HG02610 (cell line): ENCODE data around the gene COL15A1.

ENCODE experiments used
- ATAC-seq: cut with Tn5 transposase; IDR thresholded peaks from one replicate; pipeline ENCODE4 v1.9.1; 2021; ENCODE audit warnings: mild to moderate bottlenecking, moderate library complexity; ENCODE audit not compliant: unreplicated experiment

The COL15A1 gene

DNA sequence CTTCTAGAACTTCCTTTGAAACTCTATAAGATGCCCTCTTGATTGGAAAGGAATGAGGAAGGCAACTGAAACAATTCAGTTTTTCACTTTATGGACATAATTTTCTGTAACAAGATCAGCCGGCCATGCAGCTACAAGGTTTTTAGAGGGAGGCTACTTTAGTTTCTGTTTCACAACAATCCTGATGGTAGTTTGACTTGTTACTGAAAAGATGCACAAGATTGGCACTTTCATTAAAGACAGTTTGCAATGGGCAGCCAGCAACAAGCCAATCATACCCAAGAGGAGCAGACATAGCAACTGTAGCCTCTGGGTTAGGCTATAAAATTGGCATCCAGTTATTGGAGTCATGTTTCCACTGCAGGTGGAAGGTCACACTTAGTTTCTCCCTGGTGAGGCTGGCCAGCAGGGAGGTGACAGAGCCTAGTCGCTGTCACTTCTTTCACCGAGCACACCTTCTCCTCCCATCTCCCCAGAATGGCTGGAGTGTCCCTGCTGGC, 87.0 kb downstream of the COL15A1 start:
- ATAC-seq: no peak

DNA sequence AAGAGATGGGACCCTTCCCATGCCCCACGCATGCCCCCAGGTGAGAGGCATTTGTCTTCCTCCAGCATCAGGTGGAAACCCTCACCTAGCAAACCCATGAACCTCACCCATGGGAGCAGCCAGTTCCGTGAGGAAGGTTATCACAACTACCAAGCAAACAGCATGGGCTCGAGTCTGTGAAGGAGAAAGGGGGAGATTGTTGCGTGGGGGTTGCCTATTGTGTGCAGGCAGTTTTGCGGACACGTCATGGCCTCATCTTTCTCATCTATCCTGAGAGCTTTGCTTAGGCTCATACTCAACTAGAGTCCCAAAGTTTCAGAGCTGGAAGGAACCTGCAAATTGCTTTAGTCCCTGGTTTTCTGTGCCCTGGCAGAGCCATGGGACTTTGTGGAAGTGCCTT, 87.6 kb downstream of the COL15A1 start:
- no peak for ATAC-seq

DNA sequence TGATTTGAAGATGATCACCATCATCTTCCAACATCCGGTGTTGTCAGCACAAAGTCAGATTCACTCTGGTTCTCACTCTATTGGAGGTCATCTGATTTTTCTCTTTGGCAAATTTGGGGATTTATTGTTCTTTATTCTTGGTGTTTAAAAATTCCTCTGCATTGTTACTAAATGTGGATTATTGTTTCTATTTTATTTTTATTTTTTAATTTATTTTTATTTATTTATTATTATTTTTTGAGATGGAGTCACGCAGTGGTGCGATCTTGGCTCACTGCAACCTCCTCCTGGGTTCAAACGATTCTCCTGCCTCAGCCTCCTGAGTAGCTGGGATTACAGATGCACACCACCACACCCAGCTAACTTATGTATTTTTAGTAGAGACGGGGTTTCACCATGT, 88.3 kb downstream of the COL15A1 start:
- no peak for ATAC-seq

DNA sequence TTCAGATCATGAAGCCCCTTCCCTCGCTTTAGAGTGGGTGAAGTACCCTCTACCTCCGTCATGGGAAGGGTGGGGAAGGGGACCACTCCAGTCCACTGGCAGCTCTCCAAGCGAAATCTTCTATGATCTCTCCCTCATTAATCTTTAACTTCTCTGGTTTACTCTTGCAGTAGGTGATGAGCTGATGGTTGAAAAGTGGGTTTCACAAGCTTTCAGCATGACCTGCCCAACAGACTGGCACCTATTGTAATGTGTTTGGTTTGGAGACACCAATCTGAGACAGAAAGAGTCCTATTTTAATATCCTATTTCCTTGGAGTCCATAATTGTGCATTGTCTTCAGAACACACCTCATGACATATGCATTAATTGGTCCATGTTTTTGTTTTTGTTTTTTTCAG, 90.4 kb downstream of the COL15A1 start:
- no peak for ATAC-seq

DNA sequence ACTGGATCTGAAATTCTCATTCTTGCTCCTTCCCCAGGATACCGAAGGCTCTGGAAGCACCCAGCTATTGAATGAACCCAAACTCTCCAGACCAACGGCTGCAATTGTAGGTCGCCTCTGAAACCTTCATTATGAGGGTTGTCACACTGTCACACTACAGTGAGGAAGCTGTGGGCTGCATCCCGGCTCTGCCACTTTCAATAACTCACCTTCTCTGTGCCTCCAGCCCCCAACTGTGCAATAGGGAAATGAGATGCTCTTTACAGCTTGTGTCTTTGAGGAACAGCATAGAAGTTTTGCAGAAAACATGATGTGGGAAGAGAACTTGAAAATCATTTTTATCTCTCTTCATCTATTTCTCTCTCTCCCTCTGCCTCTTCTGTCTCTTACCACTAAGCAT, 91.6 kb downstream of the COL15A1 start:
- no peak for ATAC-seq

DNA sequence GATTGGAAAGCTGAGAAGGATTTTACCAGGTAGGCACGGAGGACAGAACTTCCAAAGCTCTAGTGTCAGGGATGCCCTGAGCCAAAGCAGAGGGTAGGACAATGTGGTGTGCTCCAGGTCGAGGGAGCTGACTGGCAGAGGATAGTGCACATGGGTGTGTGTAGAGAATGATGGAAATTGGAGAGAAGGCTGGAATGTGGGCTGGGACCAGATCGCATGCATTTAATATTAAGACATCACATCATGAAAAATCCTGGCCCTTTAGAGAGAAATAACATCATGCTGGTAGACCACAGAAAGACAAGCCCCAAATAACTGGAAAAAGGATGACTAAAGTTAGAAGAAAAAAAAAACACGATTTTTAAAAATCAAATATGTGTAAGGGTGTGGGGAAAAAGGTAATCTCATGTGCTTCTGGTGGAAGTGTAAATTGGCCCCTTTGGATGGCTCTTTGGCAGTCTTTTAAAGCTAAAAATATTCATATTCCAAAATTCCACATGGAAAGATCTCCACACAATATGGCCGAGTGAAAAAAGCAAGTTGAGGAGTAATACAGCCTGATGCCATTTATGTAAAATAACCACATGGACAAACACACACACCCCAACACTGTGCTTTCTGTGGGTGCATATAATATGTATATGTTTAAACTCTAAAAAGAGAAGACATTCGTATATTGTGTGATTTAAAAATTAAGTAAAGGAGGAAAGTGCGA, 94.2 kb downstream of the COL15A1 start:
- ATAC-seq: no peak

DNA sequence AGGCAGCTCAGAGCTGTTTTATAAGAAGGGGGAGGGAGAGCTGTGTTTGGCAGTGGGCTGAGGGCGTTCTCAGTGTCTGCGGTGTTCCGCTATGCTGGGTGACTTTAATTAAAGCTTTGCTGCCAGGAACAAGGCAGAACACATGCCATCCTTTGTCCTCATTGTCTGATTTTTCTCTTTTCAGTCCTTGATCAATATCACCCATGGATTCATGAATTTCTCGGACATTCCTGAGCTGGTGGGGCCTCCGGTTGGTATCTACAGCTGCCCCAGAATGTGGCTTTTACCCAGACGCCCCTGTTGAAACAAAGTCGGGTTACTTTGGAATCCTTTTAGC, 94.7 kb downstream of the COL15A1 start:
- no peak for ATAC-seq

DNA sequence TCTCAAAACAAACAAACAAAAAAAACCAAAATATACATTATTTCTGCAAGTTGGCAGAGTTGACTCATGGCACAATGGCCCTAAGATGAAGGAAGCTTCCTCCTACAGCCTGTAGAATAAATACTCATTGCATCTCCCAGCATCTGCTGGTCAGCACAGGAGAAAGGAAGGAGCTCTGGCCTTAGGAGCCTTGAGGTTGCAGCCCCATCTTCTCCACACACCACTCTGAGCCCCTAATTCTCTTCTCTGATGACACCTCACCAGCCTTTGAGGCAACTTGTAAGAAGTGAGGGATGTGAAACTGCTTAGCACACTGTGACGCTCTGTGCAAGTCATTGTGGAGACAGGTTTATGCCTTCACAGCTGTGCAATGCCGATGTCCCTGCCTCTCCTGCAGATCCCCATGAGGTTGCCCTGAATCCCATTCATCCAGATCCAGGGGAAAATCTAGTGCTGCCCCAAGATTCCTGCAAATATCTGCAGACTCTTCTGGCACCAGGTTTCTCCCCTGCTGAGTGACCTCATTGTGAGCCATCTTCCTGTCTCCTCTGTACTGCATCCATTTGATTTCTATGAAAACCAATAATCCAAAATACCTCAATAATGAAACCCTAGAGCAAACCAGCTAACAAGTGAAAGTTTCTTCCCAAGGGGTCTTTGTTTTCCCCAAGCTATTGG, 95.9 kb downstream of the COL15A1 start:
- peak; percentile 66 for ATAC-seq

DNA sequence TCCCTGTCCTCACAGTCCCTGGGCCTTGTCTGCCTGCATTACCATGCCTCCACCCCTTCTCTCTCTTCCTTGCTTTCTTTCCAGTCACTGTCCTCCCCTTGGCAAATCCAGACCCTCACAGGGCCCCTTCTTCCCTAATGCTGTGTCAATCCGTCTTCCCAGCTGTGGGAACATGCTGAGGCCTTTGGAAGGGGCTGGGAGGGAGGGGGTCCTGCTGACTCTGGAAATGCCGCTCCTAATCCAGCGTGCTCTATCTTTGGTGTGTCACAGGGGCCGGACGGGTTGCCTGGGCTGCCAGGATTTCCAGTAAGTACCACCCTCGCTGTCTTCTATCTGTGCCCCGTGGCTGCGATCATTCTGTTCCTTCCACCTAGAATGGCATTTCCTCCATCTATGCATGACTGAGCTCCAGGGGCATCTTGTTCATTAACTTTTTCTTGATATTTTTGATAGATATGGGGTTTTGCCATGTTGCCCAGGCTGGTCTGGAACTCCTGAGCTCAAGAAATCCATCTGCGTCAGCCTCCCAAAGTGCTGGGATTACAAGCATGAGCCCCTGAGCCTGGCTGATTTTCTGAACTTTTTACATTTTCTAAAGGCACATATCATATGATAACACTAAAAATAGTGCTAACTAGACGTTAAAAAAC, 96.7 kb downstream of the COL15A1 start:
- ATAC-seq: no peak

DNA sequence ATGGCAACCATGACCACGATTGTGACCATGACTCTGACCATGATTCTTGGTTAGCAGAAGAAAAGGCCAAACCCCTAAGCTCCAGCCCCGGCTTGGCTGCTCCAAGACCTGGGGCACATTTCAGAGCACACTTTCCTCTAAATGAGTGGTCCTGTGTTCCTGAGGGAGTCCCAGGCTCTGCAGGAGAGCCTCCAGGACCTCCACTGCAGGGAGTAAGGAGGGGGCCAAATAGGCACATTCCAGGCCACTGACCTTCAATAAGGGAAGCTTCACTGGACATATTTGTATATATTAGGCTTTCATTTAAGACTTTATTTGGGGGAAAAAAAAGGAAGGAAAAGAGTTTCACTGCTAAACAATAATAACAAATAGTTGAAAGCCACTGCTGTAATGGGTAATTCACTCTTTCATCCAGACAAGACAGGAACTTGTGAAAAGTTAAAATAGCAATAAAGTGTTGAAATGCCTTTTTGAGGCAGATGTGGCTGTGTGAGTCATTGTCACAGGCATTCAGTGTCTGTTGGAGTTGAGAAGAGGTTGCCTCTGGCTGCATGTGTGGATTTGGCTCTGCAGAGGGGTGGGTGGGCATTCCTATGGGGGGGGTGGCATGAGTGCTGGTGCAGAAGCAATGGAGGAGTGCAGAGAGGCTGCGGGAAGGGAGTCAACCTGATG, 97.3 kb downstream of the COL15A1 start:
- no peak for ATAC-seq

DNA sequence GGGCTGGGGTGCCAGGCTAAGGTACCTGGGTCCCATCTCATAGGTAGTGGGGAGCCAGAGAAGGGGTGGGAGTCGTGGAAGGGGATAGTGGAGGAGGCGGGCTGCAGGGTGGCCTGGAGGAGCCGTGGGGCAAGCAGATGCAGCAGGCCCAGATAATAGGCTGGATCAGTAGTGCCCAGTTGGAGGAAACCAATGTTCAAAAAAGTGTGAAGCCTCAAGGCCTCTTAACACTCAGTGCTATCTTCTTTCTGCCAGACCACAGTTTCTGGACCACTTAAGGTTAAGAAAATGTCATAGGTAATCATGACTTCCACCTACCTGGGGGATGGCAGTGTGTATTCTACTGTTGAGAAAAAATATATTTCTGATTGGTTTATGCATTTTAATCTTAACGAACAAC, 97.9 kb downstream of the COL15A1 start:
- no peak for ATAC-seq

DNA sequence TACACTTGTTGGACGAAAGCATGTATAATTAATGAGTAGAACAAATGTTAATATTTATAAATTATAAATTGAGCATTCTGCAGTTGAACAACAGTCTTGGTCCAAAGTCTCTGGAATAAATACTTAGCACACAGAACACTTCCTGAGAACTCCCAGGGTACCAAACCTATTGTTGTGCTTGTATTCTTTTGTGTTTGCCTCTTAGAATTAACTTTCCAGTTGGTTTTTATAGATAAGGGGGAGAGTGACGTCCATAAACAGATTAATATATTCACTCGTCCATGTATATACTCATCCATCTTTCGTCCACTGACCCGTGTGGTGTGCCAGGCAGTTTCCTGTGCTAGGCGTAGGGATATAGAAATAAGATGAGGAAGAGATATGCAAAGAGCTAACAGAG, 98.9 kb downstream of the COL15A1 start:
- no peak for ATAC-seq

DNA sequence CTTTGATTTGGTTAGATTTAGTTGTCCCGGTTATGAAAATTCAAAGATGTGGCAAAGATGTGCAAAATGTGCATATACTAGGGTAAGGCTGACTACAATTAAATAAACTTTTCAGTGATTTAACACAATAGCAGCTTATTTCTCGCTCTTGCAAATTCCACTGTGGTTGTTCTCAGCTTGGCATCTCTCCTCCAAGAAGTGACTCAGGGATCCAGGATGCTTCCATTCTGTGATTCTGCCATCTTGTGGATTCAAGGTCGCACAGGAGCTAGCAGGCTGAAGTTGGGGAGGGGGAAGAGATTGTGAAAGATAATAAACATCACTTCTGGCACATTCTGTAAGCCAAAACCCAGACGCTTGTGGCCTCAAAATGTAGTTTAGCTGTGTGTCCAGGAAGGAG, 101.1 kb downstream of the COL15A1 start:
- ATAC-seq: no peak

DNA sequence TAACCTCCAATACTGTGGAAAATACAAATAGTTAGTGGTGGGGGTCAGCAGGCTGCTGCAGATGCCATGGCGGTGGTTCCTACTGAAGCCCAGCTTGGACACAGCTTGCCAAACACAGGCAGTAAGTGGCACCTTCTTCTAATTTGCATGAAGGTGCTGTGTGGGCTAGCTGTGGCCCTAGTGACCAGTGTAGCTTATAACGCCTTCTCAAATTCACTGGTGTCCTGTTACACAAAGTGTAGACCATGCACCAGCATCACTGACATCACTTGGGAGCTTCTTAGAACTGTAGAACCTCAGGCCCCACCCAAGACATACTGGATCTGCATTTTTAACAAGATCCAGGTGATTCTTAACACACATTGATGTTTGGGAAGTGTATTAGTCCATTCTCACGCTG, 102.4 kb downstream of the COL15A1 start:
- ATAC-seq: no peak

DNA sequence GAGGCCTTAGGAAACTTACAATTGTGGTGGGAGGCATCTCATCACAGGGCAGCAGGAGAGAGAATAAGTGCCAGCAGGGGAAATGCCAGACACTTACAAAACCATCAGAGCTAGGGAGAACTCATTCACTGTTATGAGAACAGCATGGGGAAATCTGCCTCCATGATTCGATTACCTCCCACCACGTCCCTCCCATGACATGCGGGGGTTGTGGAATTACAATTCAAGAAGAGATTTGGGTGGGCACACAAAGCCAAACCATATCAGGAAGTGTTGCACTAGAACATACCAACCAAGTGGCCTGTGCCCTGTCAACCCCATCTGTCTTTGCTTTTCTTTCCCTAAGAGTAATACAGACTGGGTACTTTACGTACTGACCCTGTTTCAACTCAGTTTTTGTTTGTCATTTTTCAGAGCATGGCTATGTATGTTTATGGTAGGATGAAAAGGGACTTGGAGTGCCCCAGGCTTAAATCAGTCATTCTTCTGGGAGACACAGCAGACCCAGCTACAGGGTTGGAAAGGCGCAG, 102.9 kb downstream of the COL15A1 start:
- ATAC-seq: no peak

DNA sequence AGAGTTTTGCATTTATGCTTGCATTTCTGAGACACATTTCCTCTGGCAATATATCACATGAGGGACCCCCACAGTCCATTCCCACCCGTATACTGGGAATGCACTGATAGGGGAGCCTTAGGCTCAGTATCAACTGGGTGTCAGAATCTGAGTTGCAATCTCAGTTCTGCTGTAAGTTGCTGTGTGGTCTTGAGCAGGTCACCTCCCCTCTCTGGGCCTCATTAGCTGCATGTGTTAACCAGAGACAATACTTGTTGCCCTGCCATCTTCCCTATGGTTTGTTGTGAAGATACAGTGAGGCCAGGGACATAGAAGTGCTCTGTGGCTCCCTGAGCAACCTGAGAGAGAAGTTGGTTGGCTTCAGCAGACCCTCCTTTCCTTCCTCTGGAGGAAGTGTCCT, 105.5 kb downstream of the COL15A1 start:
- no peak for ATAC-seq

DNA sequence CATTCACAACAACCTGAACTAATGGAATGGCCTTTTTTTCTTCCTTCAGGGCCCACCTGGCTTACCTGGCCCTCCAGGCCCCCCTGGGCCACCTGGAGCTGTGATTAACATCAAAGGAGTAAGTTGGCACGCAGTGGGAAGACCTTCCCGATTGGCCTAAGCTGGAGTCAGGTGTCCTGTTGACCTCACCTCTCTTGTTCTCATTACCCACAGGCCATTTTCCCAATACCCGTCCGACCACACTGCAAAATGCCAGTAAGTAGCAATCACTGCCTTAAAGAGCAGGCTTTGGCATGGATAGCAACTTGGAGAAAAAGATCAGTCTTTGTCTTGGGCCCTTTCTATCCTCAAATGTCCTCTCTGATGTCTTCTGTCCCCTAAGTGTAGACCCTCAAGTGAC, 105.9 kb downstream of the COL15A1 start:
- no peak for ATAC-seq

DNA sequence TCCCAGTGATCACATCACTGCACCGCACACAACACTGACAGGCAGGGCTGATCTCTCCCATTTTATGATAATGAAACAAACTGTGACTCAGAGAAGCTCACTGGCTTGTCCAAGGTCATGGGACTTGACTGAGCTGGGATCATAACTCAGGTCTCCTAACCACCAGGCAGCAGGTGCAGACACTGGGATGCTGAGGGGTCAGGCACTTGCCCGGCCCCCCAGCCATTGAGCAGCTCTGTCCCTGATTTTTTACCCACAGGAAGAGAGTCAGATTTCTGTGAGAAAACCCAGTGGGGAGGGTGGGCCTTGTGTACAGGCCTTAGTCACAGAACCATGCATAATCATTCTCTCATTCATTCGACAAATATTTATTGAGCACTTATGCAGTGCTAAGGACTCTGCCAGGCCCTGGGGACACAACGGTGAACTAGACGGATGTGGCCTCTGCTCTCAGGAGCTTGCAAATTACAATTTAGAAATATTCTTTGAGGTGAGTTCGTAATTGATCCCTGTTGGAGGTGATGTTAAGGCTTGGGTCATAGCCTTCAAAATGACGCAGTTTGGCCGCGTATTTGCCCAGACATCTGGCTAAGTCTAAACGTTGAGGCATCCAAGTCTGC, 106.7 kb downstream of the COL15A1 start:
- ATAC-seq: no peak

DNA sequence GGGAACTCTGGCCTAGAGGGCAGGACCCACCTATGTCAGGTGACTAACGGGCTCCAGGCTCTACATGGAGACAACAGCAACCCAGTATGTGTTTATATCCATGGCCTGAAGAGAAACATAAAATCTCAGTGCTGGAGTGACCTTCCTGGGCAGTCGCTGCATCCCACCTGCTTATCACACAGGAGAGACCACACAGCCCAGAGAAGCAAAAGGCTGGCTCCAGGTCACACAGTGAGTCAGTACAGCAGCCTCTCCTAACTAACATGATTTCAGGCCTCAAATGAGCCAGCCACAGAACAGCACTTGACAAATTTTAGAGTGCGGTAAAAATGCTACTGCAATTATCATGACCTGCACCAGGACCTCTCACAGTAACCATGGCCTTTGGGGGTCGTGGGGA, 107.2 kb downstream of the COL15A1 start:
- no peak for ATAC-seq

DNA sequence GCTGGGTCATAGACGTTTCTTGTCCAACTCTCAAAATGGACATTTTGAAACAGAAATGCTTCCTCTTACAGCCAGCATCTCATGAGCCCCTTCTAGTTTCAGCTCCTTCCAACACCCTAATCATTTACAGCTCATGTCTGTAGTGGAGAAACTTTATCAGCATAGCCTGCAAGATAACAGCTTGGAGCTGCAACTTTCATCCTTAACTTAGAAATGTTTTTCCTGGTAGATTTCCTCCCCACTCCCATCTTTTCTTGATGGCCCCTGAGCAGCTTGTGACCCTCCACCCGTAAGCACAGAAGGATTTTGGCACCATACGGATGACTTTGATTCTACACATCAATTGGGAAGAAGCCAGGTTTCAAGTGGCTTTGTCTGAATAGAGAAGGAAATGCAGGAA, 107.7 kb downstream of the COL15A1 start:
- ATAC-seq: no peak

DNA sequence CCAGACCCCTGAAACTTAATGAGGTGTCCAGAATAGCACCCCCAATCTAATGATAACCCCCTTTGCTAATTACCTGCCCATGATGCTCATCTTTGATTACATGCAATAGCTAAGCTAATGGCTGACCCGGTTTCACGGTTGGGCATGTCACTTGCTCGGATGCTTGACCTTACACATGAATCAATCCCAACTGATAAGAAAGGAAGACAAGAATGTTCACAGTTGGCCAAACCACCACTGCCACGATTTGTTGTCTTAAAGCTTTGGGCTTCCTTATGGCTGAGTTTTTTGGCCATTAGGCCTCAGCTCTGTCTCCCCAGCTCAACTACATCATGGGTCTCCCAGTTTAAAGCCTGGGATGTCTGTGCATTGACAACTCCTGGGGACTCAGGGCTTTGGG, 108.1 kb downstream of the COL15A1 start:
- ATAC-seq: no peak
